A673 (cell line): ENCODE results near the gene ABCA13.

ENCODE experiments used
- EZH2 ChIP-seq: fragments of 200-600 bp; sonication (generic); IDR thresholded peaks from 2 replicates; pipeline ENCODE4 v1.6.1; 2017; ENCODE audit warnings: borderline replicate concordance, low read depth, mild to moderate bottlenecking, mixed read lengths, antibody characterized with exemption, low read length; ENCODE audit not compliant: poor library complexity, severe bottlenecking
- TF ChIP-seq, protein P1 (sequence below): fragments of 300-800, 200-600 bp; sonication (generic); conservative IDR thresholded peaks from 2 replicates; pipeline ENCODE4 v1.5.1; 2017; ENCODE audit warnings: low read depth, mild to moderate bottlenecking, antibody characterized with exemption, low read length, moderate library complexity, mixed read lengths

- TF ChIP-seq, protein P1, sequence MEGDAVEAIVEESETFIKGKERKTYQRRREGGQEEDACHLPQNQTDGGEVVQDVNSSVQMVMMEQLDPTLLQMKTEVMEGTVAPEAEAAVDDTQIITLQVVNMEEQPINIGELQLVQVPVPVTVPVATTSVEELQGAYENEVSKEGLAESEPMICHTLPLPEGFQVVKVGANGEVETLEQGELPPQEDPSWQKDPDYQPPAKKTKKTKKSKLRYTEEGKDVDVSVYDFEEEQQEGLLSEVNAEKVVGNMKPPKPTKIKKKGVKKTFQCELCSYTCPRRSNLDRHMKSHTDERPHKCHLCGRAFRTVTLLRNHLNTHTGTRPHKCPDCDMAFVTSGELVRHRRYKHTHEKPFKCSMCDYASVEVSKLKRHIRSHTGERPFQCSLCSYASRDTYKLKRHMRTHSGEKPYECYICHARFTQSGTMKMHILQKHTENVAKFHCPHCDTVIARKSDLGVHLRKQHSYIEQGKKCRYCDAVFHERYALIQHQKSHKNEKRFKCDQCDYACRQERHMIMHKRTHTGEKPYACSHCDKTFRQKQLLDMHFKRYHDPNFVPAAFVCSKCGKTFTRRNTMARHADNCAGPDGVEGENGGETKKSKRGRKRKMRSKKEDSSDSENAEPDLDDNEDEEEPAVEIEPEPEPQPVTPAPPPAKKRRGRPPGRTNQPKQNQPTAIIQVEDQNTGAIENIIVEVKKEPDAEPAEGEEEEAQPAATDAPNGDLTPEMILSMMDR: no peak
- TF ChIP-seq EZH2: no peak
Observed at GRCh38 chr7:48671656-48672055, 500.4 kb downstream of the ABCA13 start.
